Measurements from ENCODE around the gene MUCL3. TPM values are rescaled to one million over a fixed set of nuclear protein-coding genes. Genes with fewer than 3 reads are reported as not detected.

The MUCL3 gene
- total RNA-seq, 3 donors from 2014 or later: 0.07 TPM; not detected in 2

DNA sequence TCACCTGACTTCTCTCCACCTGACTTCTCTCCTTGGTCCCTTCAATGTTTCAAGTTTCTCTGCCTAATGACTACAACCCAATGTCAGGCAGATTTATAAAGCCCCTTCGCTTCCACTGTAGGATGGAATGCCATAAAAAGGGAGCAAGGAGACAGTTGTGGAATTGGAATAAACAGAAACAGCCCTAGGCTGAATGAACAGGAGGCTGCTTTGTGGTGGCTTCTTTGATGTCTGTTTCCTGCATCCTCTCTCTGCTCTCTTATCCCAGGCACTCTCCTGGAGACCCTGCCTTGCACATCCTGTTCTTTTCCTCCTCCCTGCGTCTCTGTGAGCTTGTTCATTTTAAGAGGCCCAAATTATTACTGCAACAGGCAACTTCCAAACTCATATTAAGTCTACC, 16.9 kb downstream of the MUCL3 start:
- intact Hi-C loops (cut with DNase I, micrococcal nuclease): no loop called here

DNA sequence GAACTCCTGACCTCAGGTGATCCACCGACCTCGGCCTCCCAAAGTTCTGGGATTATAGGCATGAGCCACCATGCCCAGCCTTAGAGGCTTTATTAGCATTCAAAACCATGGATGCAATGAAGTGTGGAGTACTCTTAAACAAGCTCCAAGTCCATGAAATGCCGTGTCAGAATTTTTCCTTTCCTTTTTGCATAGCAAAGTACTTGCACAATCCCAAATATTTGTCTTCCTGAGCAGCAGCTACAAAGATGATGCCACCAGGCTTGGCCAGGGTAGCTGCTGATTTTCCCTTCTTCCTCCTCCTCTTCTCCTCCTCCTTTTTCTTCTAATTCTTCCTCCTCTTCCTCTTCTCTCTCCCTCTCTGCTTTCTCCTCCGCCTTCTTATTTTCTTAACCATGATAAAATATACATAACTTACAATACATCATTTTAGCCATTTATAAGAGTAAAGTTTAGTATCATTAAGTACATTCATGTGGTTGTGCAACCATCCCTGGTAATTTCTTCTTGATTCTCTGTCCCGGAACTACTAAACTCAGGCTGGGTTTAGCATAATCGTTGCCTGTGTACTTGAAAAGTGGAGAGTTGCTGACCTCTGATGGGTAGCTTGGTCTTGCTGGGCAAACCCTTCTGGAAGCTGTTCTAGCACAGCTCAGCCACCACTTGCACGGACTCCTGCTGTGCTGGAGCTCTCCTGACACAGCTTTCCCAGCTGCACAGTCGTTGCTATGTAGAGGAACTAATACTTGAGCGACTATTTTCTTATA, 20.3 kb downstream of the MUCL3 start:
- Histone ChIP-seq H3K4me3 (no peak overlapping the region), H3K9me3 (no peaks in the 10 kb centered on the region), H3K36me3 (ENCODE audit: low read depth) (no peaks in the 10 kb centered on the region), H3K4me1 (ENCODE audit: low read depth) (peaks cover 2% of the 10 kb centered on the region)
- ATAC-seq (no peak), DNase-seq (no peak)
- TF ChIP-seq, protein P1, sequence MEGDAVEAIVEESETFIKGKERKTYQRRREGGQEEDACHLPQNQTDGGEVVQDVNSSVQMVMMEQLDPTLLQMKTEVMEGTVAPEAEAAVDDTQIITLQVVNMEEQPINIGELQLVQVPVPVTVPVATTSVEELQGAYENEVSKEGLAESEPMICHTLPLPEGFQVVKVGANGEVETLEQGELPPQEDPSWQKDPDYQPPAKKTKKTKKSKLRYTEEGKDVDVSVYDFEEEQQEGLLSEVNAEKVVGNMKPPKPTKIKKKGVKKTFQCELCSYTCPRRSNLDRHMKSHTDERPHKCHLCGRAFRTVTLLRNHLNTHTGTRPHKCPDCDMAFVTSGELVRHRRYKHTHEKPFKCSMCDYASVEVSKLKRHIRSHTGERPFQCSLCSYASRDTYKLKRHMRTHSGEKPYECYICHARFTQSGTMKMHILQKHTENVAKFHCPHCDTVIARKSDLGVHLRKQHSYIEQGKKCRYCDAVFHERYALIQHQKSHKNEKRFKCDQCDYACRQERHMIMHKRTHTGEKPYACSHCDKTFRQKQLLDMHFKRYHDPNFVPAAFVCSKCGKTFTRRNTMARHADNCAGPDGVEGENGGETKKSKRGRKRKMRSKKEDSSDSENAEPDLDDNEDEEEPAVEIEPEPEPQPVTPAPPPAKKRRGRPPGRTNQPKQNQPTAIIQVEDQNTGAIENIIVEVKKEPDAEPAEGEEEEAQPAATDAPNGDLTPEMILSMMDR (IDR thresholded peaks at IDR 0.05): no peak
- intact Hi-C loops (cut with DNase I, micrococcal nuclease): no loop called here

More for the DNA sequence above, 16.9 kb downstream of the MUCL3 start:
- Histone ChIP-seq H3K36me3 (ENCODE audit: low read depth) (no peaks in the 10 kb centered on the region), H3K9me3 (no peaks in the 10 kb centered on the region), H3K4me1 (ENCODE audit: low read depth) (peaks cover 8% of the 10 kb centered on the region), H3K4me3 (no peak overlapping the region)
- ATAC-seq: no peak
- DNase-seq: no peak
- TF ChIP-seq, protein P1 (IDR thresholded peaks at IDR 0.05): no peak

DNA sequence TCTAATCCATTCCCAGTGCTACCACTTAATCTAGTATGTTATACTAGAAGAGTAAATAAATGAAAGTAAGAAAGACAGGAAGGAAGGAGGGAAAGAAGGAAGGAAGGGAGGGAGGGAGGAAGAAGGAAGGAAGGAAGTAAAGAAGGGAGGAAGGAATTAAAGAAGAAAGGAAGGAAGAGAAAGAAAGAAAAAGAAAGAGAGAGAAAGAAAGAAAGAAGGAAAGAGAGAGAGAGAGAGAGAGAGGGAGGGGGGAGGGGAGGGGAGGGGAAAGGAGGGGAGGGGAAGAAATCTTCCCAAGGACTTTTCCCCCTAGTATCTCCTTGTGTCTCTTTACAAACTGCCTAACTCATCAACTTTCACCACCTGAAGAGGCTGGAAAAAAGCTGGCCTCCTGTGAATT, 21.9 kb downstream of the MUCL3 start:
- ATAC-seq (no peak), DNase-seq (no peak)
- Histone ChIP-seq H3K4me3 (no peak overlapping the region), H3K4me1 (ENCODE audit: low read depth) (no peaks in the 10 kb centered on the region), H3K9me3 (no peaks in the 10 kb centered on the region), H3K36me3 (ENCODE audit: low read depth) (no peaks in the 10 kb centered on the region)
- TF ChIP-seq, protein P1 (IDR thresholded peaks at IDR 0.05): no peak
- intact Hi-C loops (cut with DNase I, micrococcal nuclease): no loop called here

DNA sequence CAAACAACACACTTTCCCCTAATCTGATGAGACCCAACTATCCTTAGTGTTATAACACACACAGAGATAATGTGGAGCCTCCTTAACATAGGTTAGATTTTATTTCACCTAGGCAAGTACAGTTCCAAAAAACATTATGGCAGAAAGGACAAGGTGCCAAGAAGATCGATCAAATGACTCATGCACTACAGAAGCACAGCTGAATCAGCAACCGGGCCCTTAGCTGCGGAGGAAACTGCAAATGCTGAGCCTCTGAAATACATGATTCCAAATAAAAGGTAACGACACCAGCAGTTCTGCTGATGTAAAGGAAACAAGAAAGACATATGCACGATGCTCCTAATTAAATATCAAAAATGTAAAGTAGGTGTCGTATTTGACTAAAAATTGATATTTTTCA, 22.9 kb downstream of the MUCL3 start:
- no peak for DNase-seq
- Histone ChIP-seq H3K4me1 (ENCODE audit: low read depth) (no peaks in the 10 kb centered on the region), H3K9me3 (no peaks in the 10 kb centered on the region), H3K36me3 (ENCODE audit: low read depth) (no peaks in the 10 kb centered on the region), H3K4me3 (no peak overlapping the region)
- ATAC-seq: no peak
- intact Hi-C loops (cut with DNase I, micrococcal nuclease): no loop called here
- TF ChIP-seq, protein P1 (IDR thresholded peaks at IDR 0.05): no peak

- ATAC-seq (no peak), DNase-seq (no peak)
- intact Hi-C loops (cut with DNase I, micrococcal nuclease): no loop called here
- Histone ChIP-seq H3K36me3 (ENCODE audit: low read depth) (no peaks in the 10 kb centered on the region), H3K4me1 (ENCODE audit: low read depth) (no peaks in the 10 kb centered on the region), H3K4me3 (no peak overlapping the region), H3K9me3 (no peaks in the 10 kb centered on the region)
- TF ChIP-seq, protein P1 (IDR thresholded peaks at IDR 0.05): no peak
These were observed 23.3 kb downstream of the MUCL3 start for GRCh38 chr6:30964075-30964474.
